H9 (cell line): ENCODE results near the gene NRCAM. TPM values are rescaled to one million over a fixed set of nuclear protein-coding genes. Genes with fewer than 3 reads are reported as not detected.

Experiments
- DNase-seq: peaks from one replicate; pipeline ENCODE4 v3.0.0-alpha.2; 2017
- H2AFZ ChIP-seq: one replicate; pipeline ENCODE4 v1.6.1; 2013; ENCODE audit warnings: mild to moderate bottlenecking, low read length, control low read depth, moderate library complexity
- H2AK5ac ChIP-seq: 2 replicates; pipeline ENCODE4 v1.6.1; 2013; ENCODE audit warnings: low read length, control low read depth, mixed read lengths; ENCODE audit not compliant: insufficient read length
- H2BK120ac ChIP-seq: one replicate; pipeline ENCODE4 v1.6.1; 2013; ENCODE audit warnings: low read depth, mild to moderate bottlenecking, low read length, control low read depth, inconsistent platforms; ENCODE audit not compliant: poor library complexity, severe bottlenecking
- H2BK12ac ChIP-seq: 2 replicates; pipeline ENCODE4 v1.6.1; 2013; ENCODE audit warnings: low read length, control low read depth, mixed read lengths, low read depth; ENCODE audit not compliant: insufficient read length
- H2BK15ac ChIP-seq: 2 replicates; pipeline ENCODE4 v1.6.1; 2013; ENCODE audit warnings: low read depth, low read length, control low read depth
- H2BK20ac ChIP-seq: one replicate; pipeline ENCODE4 v1.6.1; 2013; ENCODE audit warnings: low read depth, mild to moderate bottlenecking, low read length, control low read depth, inconsistent platforms; ENCODE audit not compliant: poor library complexity, severe bottlenecking
- H2BK5ac ChIP-seq: 2 replicates; pipeline ENCODE4 v1.6.1; 2013; ENCODE audit warnings: low read length, control low read depth, mixed read lengths; ENCODE audit not compliant: insufficient read length
- H3K14ac ChIP-seq: 2 replicates; pipeline ENCODE4 v1.6.1; 2013; ENCODE audit warnings: low read length, control low read depth; ENCODE audit not compliant: insufficient read depth
- H3K18ac ChIP-seq: 2 replicates; pipeline ENCODE4 v1.6.1; 2013; ENCODE audit warnings: low read depth, mild to moderate bottlenecking, mixed read lengths, low read length, control low read depth; ENCODE audit not compliant: insufficient read length
- H3K23ac ChIP-seq: 2 replicates; pipeline ENCODE4 v1.6.1; 2013; ENCODE audit warnings: low read length, control low read depth, mixed read lengths, low read depth; ENCODE audit not compliant: insufficient read length
- H3K23me2 ChIP-seq: 2 replicates; pipeline ENCODE4 v1.6.1; 2013; ENCODE audit warnings: low read depth, mild to moderate bottlenecking, mixed read lengths, low read length, control low read depth; ENCODE audit not compliant: insufficient read length, poor library complexity, severe bottlenecking
- H3K27ac ChIP-seq: 2 replicates; pipeline ENCODE4 v1.5.1; 2013; ENCODE audit warnings: low read length, control low read depth, mixed read lengths, low read depth; ENCODE audit not compliant: insufficient read length
- H3K27me3 ChIP-seq: 2 replicates; pipeline ENCODE4 v1.6.1; 2013; ENCODE audit warnings: low read length, control low read depth, inconsistent platforms; ENCODE audit not compliant: insufficient read depth
- H3K4ac ChIP-seq: 2 replicates; pipeline ENCODE4 v1.6.1; 2013; ENCODE audit warnings: low read depth, mild to moderate bottlenecking, control low read depth, inconsistent platforms, low read length, moderate library complexity
- H3K4me1 ChIP-seq: 2 replicates; pipeline ENCODE4 v1.6.1; 2013; ENCODE audit warnings: low read length, control low read depth, inconsistent platforms; ENCODE audit not compliant: insufficient read depth
- H3K4me2 ChIP-seq: 2 replicates; pipeline ENCODE4 v1.6.1; 2013; ENCODE audit warnings: low read length, control low read depth, mixed read lengths; ENCODE audit not compliant: insufficient read length, insufficient read depth
- H3K56ac ChIP-seq: 2 replicates; pipeline ENCODE4 v1.6.1; 2013; ENCODE audit warnings: low read depth, mild to moderate bottlenecking, mixed read lengths, low read length, control low read depth; ENCODE audit not compliant: insufficient read length
- H3K79me1 ChIP-seq: 2 replicates; pipeline ENCODE4 v1.6.1; 2013; ENCODE audit warnings: low read depth, mild to moderate bottlenecking, moderate library complexity, low read length, control low read depth, inconsistent platforms; ENCODE audit not compliant: insufficient read depth, poor library complexity, severe bottlenecking
- H3K79me2 ChIP-seq: 2 replicates; pipeline ENCODE4 v1.6.1; 2013; ENCODE audit warnings: low read length, control low read depth, inconsistent platforms; ENCODE audit not compliant: insufficient read depth
- H3K9ac ChIP-seq: 2 replicates; pipeline ENCODE4 v1.6.1; 2013; ENCODE audit warnings: low read length, control low read depth, mixed read lengths; ENCODE audit not compliant: insufficient read length; ENCODE audit errors: extremely low read depth
- H3K9me3 ChIP-seq: one replicate; pipeline ENCODE4 v1.6.1; 2013; ENCODE audit warnings: low read depth, low read length, inconsistent platforms; ENCODE audit not compliant: control insufficient read depth
- H3T11ph ChIP-seq: one replicate; pipeline ENCODE4 v1.6.1; 2013; ENCODE audit warnings: mild to moderate bottlenecking, low read length, control low read depth, inconsistent platforms
- H4K20me1 ChIP-seq: one replicate; pipeline ENCODE4 v1.6.1; 2013; ENCODE audit not compliant: control insufficient read depth, insufficient read length, insufficient read depth
- H4K5ac ChIP-seq: 2 replicates; pipeline ENCODE4 v1.6.1; 2013; ENCODE audit warnings: low read depth, mild to moderate bottlenecking, mixed read lengths, low read length, control low read depth; ENCODE audit not compliant: insufficient read length
- H4K8ac ChIP-seq: replicated peaks from 2 replicates; pipeline ENCODE4 v1.6.1; 2013; ENCODE audit warnings: low read length, control low read depth, mixed read lengths, low read depth; ENCODE audit not compliant: insufficient read length
- H4K91ac ChIP-seq: 2 replicates; pipeline ENCODE4 v1.6.1; 2013; ENCODE audit warnings: low read depth, mild to moderate bottlenecking, moderate library complexity, mixed read lengths, low read length, control low read depth; ENCODE audit not compliant: insufficient read length
- H3K27ac Mint-ChIP-seq, 3 experiments: 2 replicates in 2 of 3; 3 replicates in 1 of 3; pipeline ENCODE4 v1.8.0; 2020 to 2021; ENCODE audit warnings: mixed read lengths in 3 of 3, mild to moderate bottlenecking in 1 of 3, moderate library complexity in 1 of 3
- H3K27me3 Mint-ChIP-seq: 2 replicates; pipeline ENCODE4 v1.8.0; 2021; ENCODE audit warnings: low read depth, mild to moderate bottlenecking, moderate library complexity, mixed read lengths
- H3K36me3 Mint-ChIP-seq, 3 experiments: 2 replicates in 2 of 3; 3 replicates in 1 of 3; pipeline ENCODE4 v1.8.0; 2020 to 2021; ENCODE audit warnings: low read depth in 3 of 3, mixed read lengths in 3 of 3; ENCODE audit not compliant: insufficient read depth in 1 of 3
- H3K4me1 Mint-ChIP-seq, 2 experiments: 2 replicates each; pipeline ENCODE4 v1.8.0; 2020; ENCODE audit warnings: mixed read lengths in 2 of 2
- H3K4me3 Mint-ChIP-seq, 2 experiments: 2 replicates in 1 of 2; 3 replicates in 1 of 2; pipeline ENCODE4 v1.8.0; 2020 to 2021; ENCODE audit warnings: mild to moderate bottlenecking in 2 of 2, mixed read lengths in 2 of 2, moderate library complexity in 1 of 2
- H3K9me3 Mint-ChIP-seq, 2 experiments: 2 replicates in 1 of 2; 3 replicates in 1 of 2; pipeline ENCODE4 v1.8.0; 2020; ENCODE audit warnings: mild to moderate bottlenecking in 2 of 2, mixed read lengths in 2 of 2, moderate library complexity in 1 of 2
- CTCF ChIP-seq: fragments of 200-600 bp; sonication (generic); conservative IDR thresholded peaks from 3 replicates; pipeline ENCODE4 v1.8.0; 2021; ENCODE audit warnings: antibody characterized with exemption, mild to moderate bottlenecking
- WGBS: extraction: QIAGEN DNeasy Blood & Tissue Kit; methylation state at CpG from one replicate; pipeline ENCODE4 v1.1.7; 2013; ENCODE audit warnings: missing lambda C conversion rate, low lambda C conversion rate, mixed read lengths; ENCODE audit not compliant: insufficient read length; ENCODE audit errors: extremely low coverage; 5-methylcytosine and 5-hydroxymethylcytosine counted together
- total RNA-seq: library from RNA; stranded (reverse); gene quantifications from 2 replicates; pipeline ENCODE4 v1.2.1, GENCODE V29; 2021

NRCAM gene
- total RNA-seq, 1 experiment from 2014 or later: 2.3 TPM

GRCh38 chr7:108330227-108330626 lies 126.0 kb downstream of the NRCAM start:
- Mint-ChIP-seq H3K27me3 (no peaks in the 10 kb centered on the region; the same call in 1 of the 2 replicates), H3K4me3 (no peak overlapping the region), H3K36me3 (no peaks in the 10 kb centered on the region), H3K27ac (no peak overlapping the region), H3K4me1 (peaks cover 43 to 49% of the 10 kb centered on the region in 2 experiments), H3K9me3 (no peaks in the 10 kb centered on the region)
- no peaks in the 10 kb centered on the region for H4K20me1 ChIP-seq
- H3K56ac ChIP-seq: no peak overlapping the region
- no peak for TF ChIP-seq CTCF
- H3K18ac ChIP-seq: no peak overlapping the region
- no peak overlapping the region for H3T11ph ChIP-seq
- no peak overlapping the region for H2BK12ac ChIP-seq
- no peak overlapping the region for H2BK15ac ChIP-seq
- H3K9me3 ChIP-seq: no peaks in the 10 kb centered on the region
- no peaks in the 10 kb centered on the region for H3K23me2 ChIP-seq
- H3K4me1 ChIP-seq: no peaks in the 10 kb centered on the region; the same call in 1 of the 2 replicates
- no peak overlapping the region for H3K9ac ChIP-seq
- H3K27ac ChIP-seq: no peak overlapping the region
- H4K5ac ChIP-seq: no peak overlapping the region
- H3K14ac ChIP-seq: no peak overlapping the region
- no peaks in the 10 kb centered on the region for H3K27me3 ChIP-seq
- no peak overlapping the region for H3K4me2 ChIP-seq
- H4K8ac ChIP-seq: no peak overlapping the region
- WGBS: no CpG with 5 or more reads among the region's 6 CpGs
- DNase-seq: no peak
- H2AK5ac ChIP-seq: no peak overlapping the region
- no peaks in the 10 kb centered on the region for H3K79me2 ChIP-seq
- no peak overlapping the region for H3K4ac ChIP-seq
- H3K79me1 ChIP-seq: no peaks in the 10 kb centered on the region
- H2AFZ ChIP-seq: no peak overlapping the region
- no peak overlapping the region for H3K23ac ChIP-seq
- H4K91ac ChIP-seq: no peak overlapping the region
- H2BK5ac ChIP-seq: no peak overlapping the region
- H2BK20ac ChIP-seq: no peak overlapping the region
- no peak overlapping the region for H2BK120ac ChIP-seq
